Ovary (tissue), 9 donors: ENCODE results near the gene HEPN1. TPM values are rescaled to one million over a fixed set of nuclear protein-coding genes. Genes with fewer than 3 reads are reported as not detected.

Experiments used
- DNase-seq, 5 donors: peaks; one replicate each; pipeline ENCODE4 v3.0.0-alpha.2; 2019 to 2020
- H3K27ac ChIP-seq, 2 donors: fragments of 200-600 bp; one replicate each; pipeline versions ENCODE4 v1.5.1 to v1.8.0; 2019 to 2022
- H3K27me3 ChIP-seq: fragments of 200-600 bp; one replicate; pipeline ENCODE4 v1.8.0; 2022
- H3K36me3 ChIP-seq: fragments of 200-600 bp; sonication (generic); one replicate; pipeline ENCODE4 v1.5.1; 2019
- H3K4me1 ChIP-seq: one replicate; pipeline ENCODE4 v1.8.1; 2013; ENCODE audit warnings: mild to moderate bottlenecking, moderate library complexity; ENCODE audit not compliant: insufficient read depth
- H3K4me3 ChIP-seq: fragments of 200-600 bp; sonication (generic); one replicate; pipeline ENCODE4 v1.5.1; 2017
- H3K9me3 ChIP-seq, 2 donors: fragments of 200-600 bp in 1 of 2; sonication (generic) in 1 of 2; one replicate each; pipeline versions ENCODE4 v1.5.1 to v1.8.1; 2013 to 2019; ENCODE audit warnings: mild to moderate bottlenecking in 1 of 2, moderate library complexity in 1 of 2
- EP300 ChIP-seq: sonication (generic); formaldehyde crosslinking; IDR thresholded peaks from one replicate; pipeline ENCODE4 v1.6.1; 2017; ENCODE audit warnings: antibody characterized with exemption
- POLR2A ChIP-seq: fragments of 450-650 bp; IDR thresholded peaks from one replicate; pipeline ENCODE4 v1.6.1; 2017; ENCODE audit warnings: antibody characterized with exemption, mild to moderate bottlenecking, moderate library complexity
- WGBS, 3 donors: extraction: QIAGEN DNeasy Blood & Tissue Kit in 1 of 3; methylation state at CpG; one replicate each; pipeline versions ENCODE4 v1.1.5 to v1.1.7; 2013 to 2017; 5-methylcytosine and 5-hydroxymethylcytosine counted together
- intact Hi-C, 4 donors: fragments of 100-400 bp; cut with DNase I; formaldehyde crosslinking; loops; one replicate each; pipeline versions ENCODE4 v1.11.0 to v1.15.1; 2022 to 2023
- polyA plus RNA-seq, 2 donors: library from polyadenylated mRNA; stranded (reverse); fragments of 200-250 nt in 1 of 2; fragments of 350-450 nt in 1 of 2; fragmentation: Illumina TruSeq in 1 of 2; extraction: RNeasy Lipid Tissue Mini Kit (QIAGEN cat#74804) in 1 of 2; gene quantifications; one replicate each; pipeline ENCODE4 v1.2.3, GENCODE V29; 2013 to 2014
- total RNA-seq, 7 donors: library from RNA; depleted of rRNA in 2 of 7; stranded (reverse); fragments of >200 nt in 2 of 7; fragmentation: NEBNext Ultra II Directional in 3 of 7; extraction: Animal tissue kit (Norgen Biotek cat#: 25700) in 3 of 7; gene quantifications; one replicate each; pipeline versions ENCODE4 v1.1.0 to v1.2.4, GENCODE V29; 2016 to 2023
- TF ChIP-seq, protein P1 (sequence below), 3 donors: fragments of 450-650 bp in 2 of 3; fragments of 200-600 bp in 1 of 3; IDR thresholded peaks; one replicate each; pipeline versions ENCODE4 v1.5.1 to v1.8.0; 2016 to 2022; ENCODE audit warnings: antibody characterized with exemption in 3 of 3, mild to moderate bottlenecking in 1 of 3
- donor health status: DM: no; HTN: no; CAD: no; lungs with moderate emphysema.
- donor health status: DM: no; HTN: no; CAD: no.
- donor health status: Bipolar disorder and iron deficiency.
- donor health status: DM: yes; HTN: yes; CAD: no.
- donor health status: DM: no; HTN: no; CAD: no.
- donor health status: DM: yes; HTN: yes; CAD: no.

The HEPN1 gene
- total and polyA plus RNA-seq, 9 donors: 0.24 to 0.48 TPM; not detected in 7

DNA sequence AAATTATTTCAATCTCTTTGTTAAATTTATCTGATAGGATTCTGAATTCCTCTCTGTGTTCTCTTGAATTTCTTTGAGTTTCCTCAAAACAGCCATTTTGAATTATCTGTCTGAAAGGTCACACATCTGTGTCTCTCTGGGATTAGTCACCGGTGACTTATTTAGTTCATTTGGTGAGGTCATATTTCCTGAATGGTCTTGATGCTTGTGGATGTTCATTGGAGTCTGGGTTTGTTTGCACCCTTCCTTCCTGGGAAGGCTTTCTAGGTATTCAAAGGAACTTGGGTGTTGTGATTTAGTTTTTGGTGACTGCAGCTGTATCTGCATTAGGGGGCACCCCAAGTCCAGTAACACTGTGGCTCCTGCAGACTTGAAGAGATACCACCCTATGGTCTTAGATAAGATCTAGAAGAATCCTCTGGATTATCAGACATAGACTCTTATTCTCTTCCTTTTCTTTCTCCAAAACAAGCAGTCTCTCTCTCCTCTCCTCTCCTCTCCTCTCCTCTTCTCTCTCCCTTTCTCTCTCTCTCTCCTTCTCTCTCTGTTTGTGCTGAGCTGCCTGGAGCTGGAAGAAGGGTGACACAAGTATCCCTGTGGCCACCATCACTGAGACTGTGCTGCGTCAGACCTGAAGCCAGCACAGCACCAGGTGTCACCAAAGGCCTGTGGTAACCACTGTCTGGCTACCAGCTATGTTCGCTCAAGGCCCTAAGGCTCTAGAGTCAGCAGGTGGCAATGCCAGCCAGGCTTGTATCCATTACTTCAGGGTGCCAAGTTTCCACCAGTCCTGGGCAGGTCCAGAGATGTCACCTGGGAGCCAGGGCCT lies 3.3 kb upstream of the HEPN1 start:
- intact Hi-C loops: no loop called here
- H3K27me3 ChIP-seq: no peaks in the 10 kb centered on the region
- H3K4me3 ChIP-seq: no peak overlapping the region
- peaks cover 2% of the 10 kb centered on the region for H3K4me1 ChIP-seq
- no peaks in the 10 kb centered on the region for H3K9me3 ChIP-seq
- H3K27ac ChIP-seq: no peak overlapping the region
- TF ChIP-seq EP300 (no peak), POLR2A (no peak)
- TF ChIP-seq, protein P1, sequence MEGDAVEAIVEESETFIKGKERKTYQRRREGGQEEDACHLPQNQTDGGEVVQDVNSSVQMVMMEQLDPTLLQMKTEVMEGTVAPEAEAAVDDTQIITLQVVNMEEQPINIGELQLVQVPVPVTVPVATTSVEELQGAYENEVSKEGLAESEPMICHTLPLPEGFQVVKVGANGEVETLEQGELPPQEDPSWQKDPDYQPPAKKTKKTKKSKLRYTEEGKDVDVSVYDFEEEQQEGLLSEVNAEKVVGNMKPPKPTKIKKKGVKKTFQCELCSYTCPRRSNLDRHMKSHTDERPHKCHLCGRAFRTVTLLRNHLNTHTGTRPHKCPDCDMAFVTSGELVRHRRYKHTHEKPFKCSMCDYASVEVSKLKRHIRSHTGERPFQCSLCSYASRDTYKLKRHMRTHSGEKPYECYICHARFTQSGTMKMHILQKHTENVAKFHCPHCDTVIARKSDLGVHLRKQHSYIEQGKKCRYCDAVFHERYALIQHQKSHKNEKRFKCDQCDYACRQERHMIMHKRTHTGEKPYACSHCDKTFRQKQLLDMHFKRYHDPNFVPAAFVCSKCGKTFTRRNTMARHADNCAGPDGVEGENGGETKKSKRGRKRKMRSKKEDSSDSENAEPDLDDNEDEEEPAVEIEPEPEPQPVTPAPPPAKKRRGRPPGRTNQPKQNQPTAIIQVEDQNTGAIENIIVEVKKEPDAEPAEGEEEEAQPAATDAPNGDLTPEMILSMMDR (IDR thresholded peaks at IDR 0.05): no peak
- 86 to 89% (median 87%) methylated on average over 3 of the region's 3 CpGs for WGBS, 3 donors
- DNase-seq: no peak
- no peaks in the 10 kb centered on the region for H3K36me3 ChIP-seq

DNA sequence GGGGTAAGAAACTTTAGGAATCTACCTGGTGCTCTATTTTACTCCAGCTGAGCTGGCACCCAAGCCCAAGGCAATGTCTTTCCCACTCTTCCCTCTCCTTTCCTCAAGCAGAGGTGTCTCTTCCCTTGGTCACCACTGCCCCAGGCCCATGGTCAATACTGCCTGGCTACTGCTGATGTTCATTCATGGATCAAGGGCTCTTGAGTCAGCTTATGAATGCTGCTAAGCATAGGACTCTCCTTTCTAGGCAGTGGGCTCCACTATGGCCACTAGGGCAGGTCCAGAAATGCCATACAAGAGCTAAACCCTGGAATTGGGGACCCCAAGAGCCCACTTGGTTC lies 2.7 kb upstream of the HEPN1 start:
- Histone ChIP-seq H3K4me1 (peaks cover 5% of the 10 kb centered on the region), H3K27me3 (no peaks in the 10 kb centered on the region), H3K4me3 (no peak overlapping the region), H3K36me3 (no peaks in the 10 kb centered on the region), H3K27ac (no peak overlapping the region), H3K9me3 (no peaks in the 10 kb centered on the region)
- intact Hi-C loops: no loop called here
- no peak for TF ChIP-seq POLR2A
- no peak for DNase-seq

DNA sequence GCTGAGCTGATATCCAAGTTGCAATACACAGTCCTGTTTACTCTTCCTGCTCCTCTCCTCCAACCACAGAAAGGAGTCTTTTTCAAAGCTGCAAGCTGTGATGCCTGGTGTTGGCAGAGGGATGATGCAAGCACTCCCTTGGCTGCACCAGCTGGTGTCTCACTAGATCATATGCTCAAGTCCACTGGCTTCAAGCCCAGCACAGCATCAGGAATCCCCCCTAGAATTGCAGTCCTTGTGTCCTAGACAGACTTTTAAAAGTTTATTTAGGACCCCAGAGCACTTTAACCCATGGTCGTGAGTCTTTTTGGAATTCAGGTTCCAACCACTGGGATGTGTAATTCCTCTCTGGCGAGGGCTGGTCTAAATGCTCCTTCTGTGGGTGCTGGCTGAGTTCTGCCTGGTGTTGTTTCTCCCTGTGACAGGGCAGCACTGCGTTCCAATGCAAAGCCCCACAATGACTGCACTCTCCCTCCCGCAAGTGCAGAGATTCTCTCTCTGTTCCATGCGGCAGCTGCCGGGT lies 1.9 kb upstream of the HEPN1 start:
- TF ChIP-seq, protein P1 (IDR thresholded peaks at IDR 0.05): no peak
- TF ChIP-seq EP300: no peak
- TF ChIP-seq POLR2A: no peak
- no peak for DNase-seq
- intact Hi-C loops: no loop called here
- H3K4me3 ChIP-seq: no peak overlapping the region
- WGBS, 3 donors: 67 to 83% (median 82%) methylated on average over 6 of the region's 6 CpGs
- no peak overlapping the region for H3K27ac ChIP-seq
- H3K36me3 ChIP-seq: no peaks in the 10 kb centered on the region
- no peaks in the 10 kb centered on the region for H3K27me3 ChIP-seq
- H3K9me3 ChIP-seq: no peaks in the 10 kb centered on the region
- peaks cover 5% of the 10 kb centered on the region for H3K4me1 ChIP-seq

DNA sequence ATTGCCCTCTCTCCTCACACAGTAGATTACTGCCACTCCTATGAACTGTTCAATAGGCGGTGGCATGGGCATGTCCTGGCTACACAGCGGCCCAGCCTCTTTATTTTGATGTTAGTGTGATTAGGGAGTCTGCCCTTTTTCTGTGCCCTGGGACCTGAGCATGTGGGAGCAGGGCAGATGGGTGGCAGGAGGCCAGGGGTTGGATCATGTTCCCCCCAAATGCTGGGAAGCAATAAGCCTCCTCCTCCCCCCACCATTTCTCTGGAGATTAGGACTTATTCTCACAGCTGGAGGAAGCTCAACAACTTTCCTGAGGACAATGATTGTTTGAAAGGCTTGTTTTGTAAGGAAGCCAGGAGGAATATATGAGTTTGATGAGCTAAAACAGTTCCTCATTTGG lies 848 bp downstream of the HEPN1 start:
- H3K4me1 ChIP-seq: peaks cover 5% of the 10 kb centered on the region
- 93 to 98% (median 94%) methylated on average over 2 of the region's 2 CpGs for WGBS, 3 donors
- TF ChIP-seq EP300 (no peak), POLR2A (no peak)
- TF ChIP-seq, protein P1 (IDR thresholded peaks at IDR 0.05): no peak
- no peaks in the 10 kb centered on the region for H3K27me3 ChIP-seq
- intact Hi-C loops: no loop called here
- no peak overlapping the region for H3K4me3 ChIP-seq
- no peaks in the 10 kb centered on the region for H3K36me3 ChIP-seq
- no peak overlapping the region for H3K27ac ChIP-seq
- no peaks in the 10 kb centered on the region for H3K9me3 ChIP-seq
- no peak for DNase-seq

GRCh38 chr11:124920356-124920755 lies 1.3 kb downstream of the HEPN1 start:
- no peaks in the 10 kb centered on the region for H3K36me3 ChIP-seq
- TF ChIP-seq, protein P1 (IDR thresholded peaks at IDR 0.05): no peak
- TF ChIP-seq POLR2A (no peak), EP300 (no peak)
- 79 to 91% (median 87%) methylated on average over 5 of the region's 5 CpGs for WGBS, 3 donors
- H3K4me3 ChIP-seq: no peak overlapping the region
- H3K9me3 ChIP-seq: no peaks in the 10 kb centered on the region
- DNase-seq: no peak
- H3K27me3 ChIP-seq: no peaks in the 10 kb centered on the region
- H3K27ac ChIP-seq: no peak overlapping the region
- intact Hi-C loops: no loop called here
- peaks cover 5% of the 10 kb centered on the region for H3K4me1 ChIP-seq
